ENCODE results near the gene KLF11.
"Not testable (repeated sequence)": the region's sequence is repeated elsewhere in the genome, so short reads cannot be mapped to it uniquely, and the experiment has no call there.

Gene KLF11

DNA sequence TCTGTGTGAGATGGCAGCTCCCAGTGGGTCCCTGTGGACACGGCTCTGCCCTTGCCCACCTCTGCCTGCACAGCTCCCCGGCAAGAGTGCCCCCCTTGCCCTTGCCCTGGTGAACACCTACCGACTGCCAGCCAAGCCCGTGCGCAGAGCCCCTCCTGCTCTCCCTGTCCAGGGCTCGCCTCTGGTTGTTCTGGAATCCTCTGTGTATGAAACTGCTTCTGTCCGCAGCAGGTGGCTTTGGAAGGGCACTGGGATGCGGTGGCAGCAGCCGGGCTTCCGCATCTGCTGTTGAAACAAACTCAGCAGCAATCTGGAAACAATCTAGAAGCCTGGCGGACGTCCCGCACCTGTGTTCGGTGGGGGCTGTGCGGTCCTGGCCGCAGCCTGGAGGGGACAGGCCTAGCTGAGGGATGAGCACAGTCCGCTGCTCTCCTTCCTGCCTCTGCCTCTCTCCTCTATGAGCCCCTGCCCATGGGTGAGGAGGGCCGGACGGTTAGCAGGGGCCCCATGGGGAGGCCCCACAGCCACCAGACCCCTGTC, 34.0 kb upstream of the KLF11 start:
- no peak for DNase-seq (ENCODE audit: low read depth, low spot score)

DNA sequence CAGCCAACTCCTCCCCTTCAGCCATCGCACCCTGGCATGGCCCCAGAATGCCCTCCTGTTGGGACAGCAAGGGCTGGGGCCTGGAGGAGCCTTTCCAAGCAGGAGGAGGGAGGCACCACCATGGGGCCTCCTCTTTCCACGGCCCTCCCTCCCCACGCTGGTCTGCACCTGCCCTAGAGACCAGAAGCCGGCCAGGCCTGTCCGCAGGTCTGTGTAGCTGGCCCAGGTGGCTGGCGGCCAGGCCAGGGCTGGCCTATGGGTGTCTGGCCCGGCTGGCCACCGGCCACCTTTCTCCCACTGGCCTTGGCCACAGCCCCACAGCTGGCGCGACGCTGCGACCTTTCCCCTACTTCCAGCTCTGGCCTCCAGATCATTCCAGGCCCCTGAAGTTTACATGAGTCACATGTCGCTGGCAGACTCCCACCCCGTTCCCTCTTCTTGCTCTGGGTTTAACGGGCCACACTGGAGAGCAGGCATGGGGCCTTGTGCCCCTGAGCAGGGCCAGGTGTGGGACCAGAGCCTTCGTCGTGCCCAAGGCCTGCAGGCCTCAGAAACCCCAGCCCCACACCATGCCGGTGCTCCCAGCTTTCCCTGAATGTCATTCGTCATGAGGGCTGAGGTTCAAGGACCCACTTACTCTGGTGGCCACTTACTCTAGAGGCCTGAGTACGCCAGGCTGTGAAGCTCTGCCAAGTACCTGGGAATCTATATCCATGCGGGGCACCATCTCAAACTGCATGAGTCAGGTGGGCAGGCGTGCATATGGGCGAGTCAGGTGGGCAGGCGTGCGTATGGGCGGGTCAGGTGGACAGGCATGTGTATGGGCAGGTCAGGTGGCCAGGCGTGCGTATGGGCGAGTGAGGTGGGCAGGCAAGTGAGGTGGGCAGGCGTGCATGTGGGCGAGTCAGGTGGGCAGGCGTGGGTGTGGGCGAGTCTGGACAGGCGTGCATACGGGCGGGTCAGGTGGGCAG, 33.3 kb upstream of the KLF11 start:
- DNase-seq (ENCODE audit: low read depth, low spot score): no peak

DNA sequence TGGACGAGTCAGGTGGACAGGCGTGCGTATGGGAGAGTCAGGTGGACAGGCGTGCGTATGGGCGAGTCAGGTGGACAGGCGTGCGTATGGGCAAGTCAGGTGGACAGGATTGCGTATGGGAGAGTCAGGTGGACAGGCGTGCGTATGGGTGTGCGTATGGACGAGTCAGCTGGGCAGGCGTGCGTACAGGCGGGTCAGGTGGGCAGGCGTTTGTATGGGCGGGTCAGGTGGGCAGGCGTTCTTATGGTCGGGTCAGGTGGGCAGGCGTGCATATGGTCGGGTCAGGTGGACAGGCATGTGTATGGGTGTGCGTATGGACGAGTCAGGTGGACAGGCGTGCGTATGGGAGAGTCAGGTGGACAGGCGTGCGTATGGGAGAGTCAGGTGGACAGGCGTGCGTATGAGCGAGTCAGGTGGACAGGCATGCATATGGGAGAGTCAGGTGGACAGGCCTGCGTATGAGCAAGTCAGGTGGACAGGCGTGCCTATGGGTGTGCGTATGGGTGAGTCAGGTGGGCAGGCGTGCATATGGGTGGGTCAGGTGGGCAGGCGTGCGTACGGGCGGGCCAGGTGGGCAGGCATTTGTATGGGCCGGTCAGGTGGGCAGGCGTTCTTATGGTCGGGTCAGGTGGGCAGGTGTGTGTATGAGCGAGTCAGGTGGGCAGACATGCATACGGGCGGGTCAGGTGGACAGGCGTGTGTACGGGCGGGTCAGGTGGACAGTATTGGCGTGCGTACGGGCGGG, 32.3 kb upstream of the KLF11 start:
- DNase-seq (ENCODE audit: low read depth, low spot score): not testable (repeated sequence)

DNA sequence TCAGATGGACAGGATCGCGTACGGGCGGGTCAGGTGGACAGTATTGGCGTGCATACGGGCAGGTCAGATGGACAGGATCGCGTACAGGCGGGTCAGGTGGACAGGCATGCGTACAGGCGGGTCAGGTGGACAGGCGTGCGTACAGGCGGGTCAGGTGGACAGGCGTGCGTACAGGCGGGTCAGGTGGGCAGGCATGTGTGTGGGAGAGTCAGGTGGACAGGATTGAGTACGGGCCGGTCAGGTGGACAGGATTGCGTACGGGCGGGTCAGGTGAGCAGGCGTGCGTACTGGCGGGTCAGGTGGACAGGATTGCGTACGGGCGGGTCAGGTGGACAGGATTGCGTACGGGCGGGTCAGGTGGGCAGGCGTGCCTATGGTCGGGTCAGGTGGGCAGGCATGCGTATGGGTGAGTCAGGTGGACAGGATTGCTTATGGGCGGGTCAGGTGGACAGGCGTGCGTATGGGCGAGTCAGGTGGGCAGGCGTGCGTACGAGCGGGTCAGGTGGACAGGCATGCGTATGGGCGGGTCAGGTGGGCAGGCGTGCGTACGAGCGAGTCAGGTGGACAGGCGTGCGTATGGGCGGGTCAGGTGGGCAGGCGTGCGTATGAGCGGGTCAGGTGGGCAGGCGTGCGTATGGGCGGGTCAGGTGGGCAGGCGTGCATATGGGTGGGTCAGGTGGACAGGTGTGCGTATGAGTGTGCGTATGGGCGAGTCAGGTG, 31.6 kb upstream of the KLF11 start:
- not testable (repeated sequence) for DNase-seq (ENCODE audit: low read depth, low spot score)

DNA sequence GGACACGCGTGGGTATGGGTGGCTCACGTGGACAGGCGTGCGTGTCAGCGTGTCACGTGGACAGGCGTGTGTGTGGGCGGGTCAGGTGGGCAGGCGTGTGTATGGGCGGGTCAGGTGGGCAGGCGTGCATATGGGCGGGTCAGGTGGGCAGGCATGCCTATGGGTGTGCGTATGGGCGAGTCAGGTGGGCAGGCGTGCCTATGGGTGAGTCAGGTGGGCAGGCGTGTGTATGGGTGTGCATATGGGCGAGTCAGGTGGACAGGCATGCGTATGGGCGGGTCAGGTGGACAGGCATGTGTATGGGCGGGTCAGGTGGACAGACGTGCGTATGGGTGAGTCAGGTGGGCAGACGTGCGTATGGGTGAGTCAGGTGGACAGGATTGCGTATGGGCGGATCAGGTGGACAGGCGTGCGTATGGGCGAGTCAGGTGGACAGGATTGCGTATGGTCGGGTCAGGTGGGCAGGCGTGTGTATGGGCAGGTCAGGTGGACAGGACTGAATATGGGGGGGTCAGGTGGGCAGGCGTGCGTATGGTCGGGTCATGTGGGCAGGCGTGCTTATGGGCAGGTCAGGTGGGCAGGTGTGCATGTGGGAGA, 30.9 kb upstream of the KLF11 start:
- DNase-seq (ENCODE audit: low read depth, low spot score): not testable (repeated sequence)

DNA sequence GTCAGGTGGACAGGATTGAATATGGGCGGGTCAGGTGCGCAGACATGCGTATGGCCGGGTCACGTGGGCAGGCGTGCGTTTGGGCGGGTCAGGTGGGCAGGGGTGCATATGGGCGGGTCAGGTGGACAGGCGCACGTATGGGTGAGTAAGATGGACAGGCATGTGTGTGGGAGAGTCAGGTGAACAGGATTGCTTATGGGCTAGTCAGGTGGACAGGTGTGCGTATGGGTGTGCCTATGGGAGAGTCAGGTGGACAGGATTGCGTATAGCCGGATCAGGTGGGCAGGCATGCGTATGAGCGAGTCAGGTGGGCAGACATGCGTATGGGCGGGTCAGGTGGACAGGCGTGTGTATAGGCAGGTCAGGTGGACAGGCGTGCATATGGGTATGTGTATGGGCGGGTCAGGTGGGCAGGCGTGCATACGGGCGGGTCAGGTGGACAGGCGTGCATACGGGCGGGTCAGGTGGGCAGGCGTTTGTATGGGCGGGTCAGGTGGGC, 30.3 kb upstream of the KLF11 start:
- DNase-seq (ENCODE audit: low read depth, low spot score): no peak

DNA sequence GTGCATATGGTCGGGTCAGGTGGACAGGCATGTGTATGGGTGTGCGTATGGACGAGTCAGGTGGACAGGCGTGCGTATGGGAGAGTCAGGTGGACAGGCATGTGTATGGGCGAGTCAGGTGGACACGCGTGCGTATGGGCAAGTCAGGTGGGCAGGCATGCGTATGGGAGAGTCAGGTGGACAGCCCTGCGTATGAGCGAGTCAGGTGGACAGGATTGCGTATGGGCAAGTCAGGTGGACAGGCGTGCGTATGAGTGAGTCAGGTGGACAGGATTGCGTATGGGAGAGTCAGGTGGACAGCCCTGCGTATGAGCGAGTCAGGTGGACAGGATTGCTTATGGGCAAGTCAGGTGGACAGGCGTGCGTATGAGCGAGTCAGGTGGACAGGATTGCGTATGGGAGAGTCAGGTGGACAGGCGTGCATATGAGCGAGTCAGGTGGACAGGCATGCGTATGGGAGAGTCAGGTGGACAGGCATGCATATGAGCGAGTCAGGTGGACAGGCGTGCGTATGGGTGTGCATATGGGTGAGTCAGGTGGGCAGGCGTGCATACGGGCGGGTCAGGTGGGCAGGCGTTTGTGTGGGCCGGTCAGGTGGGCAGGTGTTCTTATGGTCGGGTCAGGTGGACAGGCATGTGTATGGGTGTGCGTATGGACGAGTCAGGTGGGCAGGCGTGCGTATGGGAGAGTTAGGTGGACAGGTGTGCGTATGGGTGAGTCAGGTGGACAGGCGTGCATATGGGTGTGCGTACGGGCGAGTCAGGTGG, 29.5 kb upstream of the KLF11 start:
- DNase-seq (ENCODE audit: low read depth, low spot score): not testable (repeated sequence)

DNA sequence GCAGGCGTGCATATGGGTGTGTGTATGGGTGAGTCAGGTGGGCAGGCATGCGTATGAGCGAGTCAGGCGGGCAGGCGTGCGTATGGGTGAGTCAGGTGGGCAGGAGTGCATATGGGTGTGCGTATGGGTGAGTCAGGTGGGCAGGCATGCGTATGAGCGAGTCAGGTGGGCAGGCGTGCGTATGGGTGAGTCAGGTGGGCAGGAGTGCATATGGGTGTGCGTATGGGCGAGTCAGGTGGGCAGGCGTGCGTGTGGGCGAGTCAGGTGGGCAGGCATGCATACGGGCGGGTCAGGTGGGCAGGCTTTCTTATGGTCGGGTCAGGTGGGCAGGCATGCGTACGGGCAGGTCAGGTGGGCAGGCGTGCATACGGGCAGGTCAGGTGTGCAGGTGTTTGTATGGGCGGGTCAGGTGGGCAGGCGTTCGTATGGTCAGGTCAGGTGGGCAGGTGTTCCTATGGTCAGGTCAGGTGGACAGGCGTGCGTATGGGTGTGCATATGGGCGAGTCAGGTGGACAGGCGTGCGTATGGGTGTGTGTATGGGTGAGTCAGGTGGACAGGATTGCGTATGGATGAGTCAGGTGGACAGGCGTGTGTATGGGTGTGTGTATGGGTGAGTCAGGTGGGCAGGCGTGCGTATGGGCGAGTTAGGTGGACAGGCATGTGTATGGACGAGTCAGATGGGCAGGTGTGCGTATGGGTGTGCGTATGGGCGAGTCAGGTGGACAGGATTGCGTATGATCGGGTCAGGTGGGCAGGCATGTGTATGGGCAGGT, 28.7 kb upstream of the KLF11 start:
- DNase-seq (ENCODE audit: low read depth, low spot score): no peak

DNA sequence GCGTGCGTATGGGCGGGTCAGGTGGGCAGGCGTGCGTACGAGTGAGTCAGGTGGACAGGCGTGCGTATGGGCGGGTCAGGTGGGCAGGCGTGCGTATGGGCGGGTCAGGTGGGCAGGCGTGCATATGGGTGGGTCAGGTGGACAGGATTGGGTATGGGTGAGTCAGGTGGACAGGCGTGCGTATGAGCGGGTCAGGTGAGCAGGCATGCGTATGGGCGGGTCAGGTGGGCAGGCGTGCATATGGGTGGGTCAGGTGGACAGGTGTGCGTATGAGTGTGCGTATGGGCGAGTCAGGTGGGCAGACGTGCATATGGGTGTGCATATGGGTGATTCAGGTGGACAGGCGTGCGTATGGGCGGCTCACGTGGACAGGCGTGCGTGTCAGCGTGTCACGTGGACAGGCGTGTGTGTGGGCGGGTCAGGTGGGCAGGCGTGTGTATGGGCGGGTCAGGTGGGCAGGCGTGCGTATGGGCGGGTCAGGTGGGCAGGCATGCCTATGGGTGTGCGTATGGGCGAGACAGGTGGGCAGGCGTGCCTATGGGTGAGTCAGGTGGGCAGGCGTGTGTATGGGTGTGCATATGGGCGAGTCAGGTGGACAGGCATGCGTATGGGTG, 27.9 kb upstream of the KLF11 start:
- DNase-seq (ENCODE audit: low read depth, low spot score): not testable (repeated sequence)

DNA sequence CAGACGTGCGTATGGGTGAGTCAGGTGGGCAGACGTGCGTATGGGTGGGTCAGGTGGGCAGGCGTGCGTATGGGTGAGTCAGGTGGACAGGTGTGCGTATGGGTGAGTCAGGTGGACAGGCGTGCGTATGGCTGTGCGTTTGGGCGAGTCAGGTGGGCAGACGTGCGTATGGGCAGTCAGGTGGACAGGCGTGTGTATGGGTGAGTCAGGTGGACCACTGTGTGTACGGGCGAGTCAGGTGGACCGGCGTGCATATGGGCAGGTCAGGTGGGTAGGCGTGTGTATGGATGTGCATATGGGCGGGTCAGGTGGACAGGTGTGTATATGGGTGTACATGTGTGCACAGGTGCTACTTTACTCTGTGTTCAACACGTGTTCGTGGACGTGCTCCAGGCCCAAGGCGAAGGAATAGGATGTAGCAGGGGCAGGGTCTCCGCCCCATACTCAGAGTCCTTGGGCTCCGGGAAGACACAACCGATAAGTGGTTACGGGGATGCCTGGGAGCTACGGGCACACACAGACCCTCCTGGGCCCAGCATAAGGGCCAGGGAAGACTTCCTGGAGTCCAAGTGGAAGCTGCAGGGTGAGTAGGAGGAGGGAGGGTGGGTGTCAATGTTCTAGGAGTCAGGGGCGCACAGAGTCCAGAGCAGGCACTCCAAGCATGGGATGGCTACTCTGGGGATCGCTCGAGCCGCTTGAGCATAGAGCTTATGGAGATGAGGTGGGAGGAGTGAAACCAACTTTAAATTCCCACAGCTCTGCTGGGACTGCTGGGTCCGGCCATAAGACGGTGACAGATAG, 27.1 kb upstream of the KLF11 start:
- DNase-seq (ENCODE audit: low read depth, low spot score): no peak

DNA sequence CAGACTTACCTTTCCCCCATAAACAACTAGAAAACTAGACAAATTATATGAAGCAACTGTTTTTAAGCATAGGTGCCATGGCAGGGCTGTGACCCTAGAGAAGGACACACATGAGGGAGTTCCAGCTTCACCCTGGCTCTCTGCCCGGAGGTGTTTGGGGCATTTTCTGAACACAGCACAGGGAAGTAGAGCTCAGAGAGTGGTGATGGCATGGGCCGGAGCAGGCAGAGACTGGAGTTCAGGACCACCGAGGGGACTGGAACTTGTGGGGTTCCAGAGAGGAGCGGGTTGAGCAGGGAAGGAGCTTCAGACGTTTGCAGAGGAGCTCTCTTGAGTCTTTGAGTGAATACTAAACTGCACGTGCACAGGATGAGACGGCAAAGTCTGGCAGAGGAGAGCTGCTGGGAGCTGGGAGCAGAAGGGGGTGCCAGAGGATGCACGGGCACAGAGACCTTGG, 26.5 kb upstream of the KLF11 start:
- no peak for DNase-seq (ENCODE audit: low read depth, low spot score)

DNA sequence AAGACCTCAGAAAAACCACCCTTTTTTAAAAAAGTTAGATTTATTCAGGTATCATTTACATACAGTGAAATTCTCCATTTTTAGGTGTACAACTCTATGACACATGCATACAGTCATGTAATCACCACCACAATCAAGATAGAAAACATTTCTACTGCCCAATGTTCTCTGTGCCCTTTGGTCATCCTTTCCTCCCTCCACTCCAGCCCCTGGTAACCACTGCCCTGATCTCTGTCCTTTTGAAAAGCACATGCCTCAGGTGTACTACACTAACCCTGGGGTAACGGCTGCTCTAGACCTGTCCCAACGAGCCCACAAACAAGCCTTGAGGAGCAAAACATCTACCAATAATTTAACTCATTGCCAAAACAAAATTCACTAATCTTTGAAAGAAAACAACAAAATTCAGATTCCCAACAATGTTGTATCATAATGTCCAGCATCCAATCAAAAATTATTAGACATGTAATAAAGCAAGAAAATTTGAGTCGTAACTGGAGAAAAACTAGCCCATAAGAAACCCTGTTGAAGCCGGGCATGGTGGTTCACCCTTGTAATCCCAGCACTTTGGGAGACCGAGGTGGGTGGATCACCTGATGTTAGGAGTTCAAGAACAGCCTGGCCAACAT, 25.9 kb upstream of the KLF11 start:
- DNase-seq (ENCODE audit: low read depth, low spot score): no peak

DNA sequence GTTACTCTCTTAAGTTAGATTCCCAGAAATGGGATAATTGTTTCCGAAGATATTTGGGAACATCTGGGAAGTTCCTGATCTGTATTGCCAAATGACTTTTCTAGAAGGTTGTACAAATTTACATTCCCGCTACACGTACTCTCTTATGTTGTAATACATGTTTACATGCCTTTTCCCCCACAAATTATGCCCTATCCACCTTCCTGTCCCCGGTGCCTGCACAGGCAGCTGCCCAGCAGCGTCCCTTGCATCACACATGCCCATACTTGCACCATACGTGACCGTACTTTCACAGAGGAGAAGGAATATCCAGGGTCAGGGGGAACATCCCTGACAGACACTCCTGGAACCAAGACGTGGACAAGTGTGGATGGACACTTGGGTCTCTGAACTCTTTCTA, 24.2 kb upstream of the KLF11 start:
- DNase-seq (ENCODE audit: low read depth, low spot score): no peak

DNA sequence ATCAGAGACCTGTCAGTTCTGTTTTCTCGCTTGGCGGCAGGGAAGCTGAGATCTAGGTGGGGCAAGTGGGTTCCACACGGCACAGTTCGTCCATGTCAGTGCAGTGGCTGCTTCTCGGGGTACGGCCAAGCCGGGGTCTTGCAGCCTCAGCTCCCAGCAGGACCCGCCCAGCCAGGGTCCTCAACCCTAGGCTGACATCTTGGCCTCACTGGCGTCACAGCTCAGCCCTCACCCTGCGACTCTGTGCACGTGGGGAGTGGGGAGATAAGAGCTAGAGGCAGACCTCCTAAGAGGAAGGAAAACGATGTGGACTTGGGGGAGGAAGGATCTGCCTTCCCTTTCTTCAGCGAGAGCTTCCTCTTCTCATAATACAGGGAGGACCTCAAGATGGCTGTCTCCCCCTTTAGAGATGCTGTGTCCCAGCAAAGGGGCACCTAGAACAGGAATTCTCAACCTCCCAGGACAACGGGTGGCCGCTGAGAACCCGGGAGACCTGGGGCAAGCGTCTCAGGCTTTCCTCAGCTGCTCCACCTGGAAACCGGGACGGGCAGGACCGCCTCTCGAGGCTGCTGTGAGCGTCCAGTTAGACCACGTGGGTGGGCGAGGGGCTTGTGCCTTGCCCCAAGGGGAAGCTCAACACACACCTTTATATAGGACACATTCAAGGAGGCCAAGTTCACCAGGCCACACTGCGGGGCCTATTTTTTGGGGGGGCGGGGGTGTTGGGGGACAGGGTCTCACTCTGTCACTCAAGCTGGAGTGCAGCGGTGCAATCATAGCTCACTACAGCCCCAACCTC, 23.5 kb upstream of the KLF11 start:
- DNase-seq (ENCODE audit: low read depth, low spot score): no peak

DNA sequence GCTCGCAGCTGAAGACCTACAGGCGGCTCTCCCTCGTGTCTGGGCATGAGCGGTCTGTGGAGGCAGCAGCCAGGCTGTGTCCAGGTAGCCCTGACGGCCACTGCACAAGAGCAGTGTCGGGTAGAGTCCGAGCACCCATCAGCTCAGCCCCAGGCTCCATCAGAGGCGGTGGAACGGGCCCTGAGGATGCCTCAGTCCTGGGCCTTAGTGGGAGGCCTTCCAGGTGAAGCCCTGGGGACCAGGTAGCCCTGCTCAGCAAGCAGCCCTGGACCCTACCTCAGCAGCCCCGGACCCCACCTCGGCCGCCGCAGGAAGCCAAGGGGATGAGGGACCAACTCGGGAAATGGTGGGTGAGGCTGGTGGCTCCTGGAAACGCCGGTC, 21.3 kb upstream of the KLF11 start:
- no peak for DNase-seq (ENCODE audit: low read depth, low spot score)

DNA sequence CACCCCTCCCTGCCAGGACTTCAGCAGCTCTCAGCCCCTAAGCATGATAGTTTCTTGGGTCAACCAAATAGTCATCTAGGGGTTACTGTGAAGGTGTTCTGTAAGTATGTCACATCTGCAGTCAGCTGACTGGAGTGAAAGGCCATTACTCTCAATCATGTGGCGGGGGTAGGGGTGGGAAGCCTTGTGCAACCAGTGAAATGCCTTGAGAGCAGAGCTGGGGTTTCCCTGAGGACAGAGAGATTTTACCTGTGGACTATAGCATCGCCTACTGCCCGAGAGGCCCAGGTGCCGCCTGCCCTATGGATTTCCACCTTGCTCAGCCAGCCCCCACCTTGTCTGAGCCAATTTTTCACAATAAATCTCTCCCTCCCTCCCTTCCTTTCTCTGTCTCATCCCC, 20.9 kb upstream of the KLF11 start:
- DNase-seq (ENCODE audit: low read depth, low spot score): no peak
